ENCODE results near the gene PPP6R2. TPM values are rescaled to one million over a fixed set of nuclear protein-coding genes. Genes with fewer than 3 reads are reported as not detected.
A peak's percentile ranks its signal among the peaks of the same experiment; 100 is the strongest.

PPP6R2 gene
- total RNA-seq, 1 experiment from 2014 or later = 74.7 TPM

- in situ Hi-C loops (cut with HindIII; ENCODE audit: low pct_unique_long_range_greater_than_20kb, low sequenced_read_pairs) = no loop called here
- DNase-seq (ENCODE audit: low read depth, low spot score) = no peak
These were observed 121.3 kb downstream of the PPP6R2 start for GRCh38 chr22:50464451-50464850.

GRCh38 chr22:50465066-50465930 is 122.2 kb downstream of the PPP6R2 start:
- DNase-seq (ENCODE audit: low read depth, low spot score) = no peak
- in situ Hi-C loops (cut with HindIII; ENCODE audit: low pct_unique_long_range_greater_than_20kb, low sequenced_read_pairs) = no loop called here

GRCh38 chr22:50467341-50467740 is 124.2 kb downstream of the PPP6R2 start:
- in situ Hi-C loops (cut with HindIII; ENCODE audit: low pct_unique_long_range_greater_than_20kb, low sequenced_read_pairs) = no loop called here
- no peak for DNase-seq (ENCODE audit: low read depth, low spot score)

- in situ Hi-C loops (cut with HindIII; ENCODE audit: low pct_unique_long_range_greater_than_20kb, low sequenced_read_pairs) = no loop called here
These were observed 124.8 kb downstream of the PPP6R2 start for GRCh38 chr22:50467773-50468440.

GRCh38 chr22:50468626-50469025 is 125.5 kb downstream of the PPP6R2 start:
- no peak for DNase-seq (ENCODE audit: low read depth, low spot score)
- in situ Hi-C loops (cut with HindIII; ENCODE audit: low pct_unique_long_range_greater_than_20kb, low sequenced_read_pairs) = no loop called here

More at GRCh38 chr22:50467773-50468440, 124.8 kb downstream of the PPP6R2 start:
- DNase-seq (ENCODE audit: low read depth, low spot score) = no peak

GRCh38 chr22:50469377-50470305 is 126.5 kb downstream of the PPP6R2 start:
- in situ Hi-C loops (cut with HindIII; ENCODE audit: low pct_unique_long_range_greater_than_20kb, low sequenced_read_pairs) = no loop called here
- no peak for DNase-seq (ENCODE audit: low read depth, low spot score)

- DNase-seq (ENCODE audit: low read depth, low spot score) = no peak
- in situ Hi-C loops (cut with HindIII; ENCODE audit: low pct_unique_long_range_greater_than_20kb, low sequenced_read_pairs) = no loop called here
These were observed 127.4 kb downstream of the PPP6R2 start for GRCh38 chr22:50470491-50470890.

GRCh38 chr22:50471197-50471847 is 128.2 kb downstream of the PPP6R2 start:
- DNase-seq (ENCODE audit: low read depth, low spot score) = no peak
- in situ Hi-C loops (cut with HindIII; ENCODE audit: low pct_unique_long_range_greater_than_20kb, low sequenced_read_pairs) = no loop called here

- no peak for DNase-seq (ENCODE audit: low read depth, low spot score)
- in situ Hi-C loops (cut with HindIII; ENCODE audit: low pct_unique_long_range_greater_than_20kb, low sequenced_read_pairs) = no loop called here
These were observed 128.8 kb downstream of the PPP6R2 start for GRCh38 chr22:50471962-50472361.

GRCh38 chr22:50473088-50473487 is 130.0 kb downstream of the PPP6R2 start:
- peak; percentile 60 for DNase-seq (ENCODE audit: low read depth, low spot score)
- in situ Hi-C loops (cut with HindIII; ENCODE audit: low pct_unique_long_range_greater_than_20kb, low sequenced_read_pairs) = no loop called here

- in situ Hi-C loops (cut with HindIII; ENCODE audit: low pct_unique_long_range_greater_than_20kb, low sequenced_read_pairs) = no loop called here
- no peak for DNase-seq (ENCODE audit: low read depth, low spot score)
These were observed 130.9 kb downstream of the PPP6R2 start for GRCh38 chr22:50473855-50474671.

- DNase-seq (ENCODE audit: low read depth, low spot score) = peak; percentile 91
- in situ Hi-C loops (cut with HindIII; ENCODE audit: low pct_unique_long_range_greater_than_20kb, low sequenced_read_pairs) = no loop called here
These were observed 131.9 kb downstream of the PPP6R2 start, which contains the start of gene SBF1 for GRCh38 chr22:50474710-50475651. Gene SBF1 (minus strand): TSS chr22:50475035. CDS start chr22:50474840, 195 bp downstream.

- in situ Hi-C loops (cut with HindIII; ENCODE audit: low pct_unique_long_range_greater_than_20kb, low sequenced_read_pairs) = no loop called here
- DNase-seq (ENCODE audit: low read depth, low spot score) = no peak
These were observed 132.5 kb downstream of the PPP6R2 start for GRCh38 chr22:50475652-50476002.

GRCh38 chr22:50476868-50477267 is 133.7 kb downstream of the PPP6R2 start:
- DNase-seq (ENCODE audit: low read depth, low spot score) = no peak
- in situ Hi-C loops (cut with HindIII; ENCODE audit: low pct_unique_long_range_greater_than_20kb, low sequenced_read_pairs) = no loop called here

GRCh38 chr22:50477923-50478322 is 134.8 kb downstream of the PPP6R2 start:
- in situ Hi-C loops (cut with HindIII; ENCODE audit: low pct_unique_long_range_greater_than_20kb, low sequenced_read_pairs) = no loop called here

GRCh38 chr22:50479721-50480120 is 136.6 kb downstream of the PPP6R2 start:
- in situ Hi-C loops (cut with HindIII; ENCODE audit: low pct_unique_long_range_greater_than_20kb, low sequenced_read_pairs) = no loop called here
- DNase-seq (ENCODE audit: low read depth, low spot score) = no peak

More at GRCh38 chr22:50477923-50478322, 134.8 kb downstream of the PPP6R2 start:
- DNase-seq (ENCODE audit: low read depth, low spot score) = no peak

Data from SK-MEL-5 (cell line).